HG02870 (cell line): ENCODE results near the gene RECK.
"Not testable (repeated sequence)": the region's sequence is repeated elsewhere in the genome, so short reads cannot be mapped to it uniquely, and the experiment has no call there.

Experiments used
- ATAC-seq: cut with Tn5 transposase; IDR thresholded peaks from one replicate; pipeline ENCODE4 v1.9.1; 2021; ENCODE audit warnings: mild to moderate bottlenecking, moderate library complexity; ENCODE audit not compliant: unreplicated experiment

Gene RECK

GRCh38 chr9:36053971-36054370, 17.3 kb downstream of the RECK start:
- ATAC-seq: no peak

- ATAC-seq: no peak
These were observed 20.2 kb downstream of the RECK start for GRCh38 chr9:36056896-36057295.

GRCh38 chr9:36063804-36064447, 27.2 kb downstream of the RECK start:
- ATAC-seq: no peak

GRCh38 chr9:36064448-36065037, 27.8 kb downstream of the RECK start:
- ATAC-seq: no peak

- no peak for ATAC-seq
These were observed 37.3 kb downstream of the RECK start for GRCh38 chr9:36074055-36074454.

GRCh38 chr9:36074870-36075532, 38.3 kb downstream of the RECK start:
- ATAC-seq: no peak

- no peak for ATAC-seq
These were observed 41.3 kb downstream of the RECK start for GRCh38 chr9:36078051-36078450.

- ATAC-seq: no peak
These were observed 43.8 kb downstream of the RECK start for GRCh38 chr9:36080519-36080918.

GRCh38 chr9:36082931-36083330, 46.2 kb downstream of the RECK start:
- no peak for ATAC-seq

GRCh38 chr9:36086442-36086841, 49.7 kb downstream of the RECK start:
- no peak for ATAC-seq

- ATAC-seq: not testable (repeated sequence)
These were observed 50.3 kb downstream of the RECK start for GRCh38 chr9:36087054-36087453.

GRCh38 chr9:36088020-36088419, 51.3 kb downstream of the RECK start:
- no peak for ATAC-seq

- no peak for ATAC-seq
These were observed 54.6 kb downstream of the RECK start for GRCh38 chr9:36091026-36091953.

GRCh38 chr9:36092014-36092413, 55.3 kb downstream of the RECK start:
- no peak for ATAC-seq

- peak; percentile 85 for ATAC-seq
These were observed 55.9 kb downstream of the RECK start for GRCh38 chr9:36092509-36093215.

GRCh38 chr9:36093384-36093783, 56.7 kb downstream of the RECK start:
- no peak for ATAC-seq

- ATAC-seq: no peak
These were observed 63.0 kb downstream of the RECK start for GRCh38 chr9:36099718-36100117.

GRCh38 chr9:36100532-36100931, 63.8 kb downstream of the RECK start:
- no peak for ATAC-seq

GRCh38 chr9:36101916-36102741, 65.4 kb downstream of the RECK start:
- no peak for ATAC-seq
